ENCODE measurements around the gene ZNF583. TPM values are rescaled to one million over a fixed set of nuclear protein-coding genes. Genes with fewer than 3 reads are reported as not detected.

ZNF583 gene
- total and polyA plus RNA-seq, 2 of the 8 experiments (the other 6 are each of a cell fraction or from before 2014, with no cell fraction given): 0.48 to 2.8 TPM

DNA sequence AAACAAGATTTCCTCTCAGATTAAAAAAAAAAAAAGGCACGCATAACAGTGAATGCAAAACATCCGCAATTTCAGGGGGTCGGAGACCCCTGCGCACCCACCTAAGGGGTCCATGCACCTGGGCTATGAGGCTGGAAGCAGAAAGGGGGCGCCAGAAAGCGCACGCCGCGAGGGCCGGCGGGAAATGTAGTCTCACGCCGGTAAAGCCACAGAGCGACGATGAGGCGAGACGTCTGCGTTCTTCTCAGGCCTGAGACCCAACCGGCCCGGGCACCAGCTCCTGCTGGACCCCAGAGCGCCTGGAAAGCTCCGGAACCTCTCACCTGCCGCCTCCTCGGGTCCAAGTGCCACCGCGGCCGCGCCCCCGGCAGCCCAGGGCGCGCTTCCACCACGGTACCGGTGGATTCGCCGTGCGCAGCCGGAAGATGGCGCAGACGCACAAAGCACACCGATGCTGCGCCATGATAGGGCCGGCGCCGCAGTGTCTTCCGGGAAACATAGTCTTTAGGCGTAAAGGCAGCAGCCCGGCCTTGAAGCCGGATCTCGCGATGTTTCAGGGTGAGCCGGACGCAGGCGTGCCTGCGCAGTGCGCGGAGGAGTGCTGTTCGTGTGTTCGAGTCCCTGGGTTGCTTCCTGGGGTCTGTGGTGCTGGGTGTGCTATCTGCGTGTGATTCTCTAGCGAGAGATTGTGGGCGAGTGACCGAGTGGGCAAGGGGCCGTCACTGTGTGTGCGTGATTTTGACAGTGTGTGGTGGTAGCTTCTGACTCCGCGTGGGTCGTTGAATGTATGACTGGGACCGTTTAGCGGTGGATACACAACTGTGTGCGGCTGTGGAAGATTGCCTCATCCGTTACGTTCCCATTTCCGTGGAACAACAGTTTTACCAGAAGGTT is 10.8 kb upstream of the ZNF583 start, which contains the start of gene ZNF582 (continued):
- TF ChIP-seq POLR2AphosphoS5 (IDR thresholded peaks at IDR 0.05; ENCODE audit: low read depth, low read length) (peak; percentile 94), POLR2A (IDR thresholded peaks at IDR 0.05; ENCODE audit: control extremely low read depth in 1 of 2, low read depth in 2 of 2, low read length in 2 of 2) (peak; percentile 84 to 98), TAF1 (IDR thresholded peaks at IDR 0.05; ENCODE audit: low read depth, low read length) (peak; percentile 92), CHD1 (IDR thresholded peaks at IDR 0.05; ENCODE audit: low read depth, low read length) (no peak), SUZ12 (IDR thresholded peaks at IDR 0.05; ENCODE audit: low read length) (no peak), SIX5 (IDR thresholded peaks at IDR 0.05; ENCODE audit: low read depth, low read length) (peak; percentile 87), BCL11A (IDR thresholded peaks at IDR 0.05; ENCODE audit: low read depth in 2 of 2, low read length in 2 of 2) (no peak), GABPA (IDR thresholded peaks at IDR 0.05; ENCODE audit: borderline replicate concordance, insufficient read depth, low read length) (0 out of 2 replicates have a peak, but pooled peaks have one; percentile 24), CHD2 (IDR thresholded peaks at IDR 0.05; ENCODE audit: low read length) (peak; percentile 99), NRF1 (IDR thresholded peaks at IDR 0.05; ENCODE audit: low read depth, low read length) (peak; percentile 50), TAF7 (optimal IDR thresholded peaks at IDR 0.05; ENCODE audit: borderline replicate concordance, low read depth, low read length) (peak; percentile 68), TCF12 (IDR thresholded peaks at IDR 0.05; ENCODE audit: low read depth, low read length) (0 out of 2 replicates have a peak, but pooled peaks have one; percentile 54), SP1 (IDR thresholded peaks at IDR 0.05; ENCODE audit: low read depth, low read length) (no peak), SAP30 (IDR thresholded peaks at IDR 0.05; ENCODE audit: insufficient read depth, insufficient replicate concordance, low read length) (peak; percentile 44), SP4 (IDR thresholded peaks at IDR 0.05; ENCODE audit: low read length) (no peak), CEBPB (IDR thresholded peaks at IDR 0.05; ENCODE audit: low read depth, low read length) (0 out of 2 replicates have a peak, but pooled peaks have one; percentile 49)
- TF ChIP-seq, protein P1, sequence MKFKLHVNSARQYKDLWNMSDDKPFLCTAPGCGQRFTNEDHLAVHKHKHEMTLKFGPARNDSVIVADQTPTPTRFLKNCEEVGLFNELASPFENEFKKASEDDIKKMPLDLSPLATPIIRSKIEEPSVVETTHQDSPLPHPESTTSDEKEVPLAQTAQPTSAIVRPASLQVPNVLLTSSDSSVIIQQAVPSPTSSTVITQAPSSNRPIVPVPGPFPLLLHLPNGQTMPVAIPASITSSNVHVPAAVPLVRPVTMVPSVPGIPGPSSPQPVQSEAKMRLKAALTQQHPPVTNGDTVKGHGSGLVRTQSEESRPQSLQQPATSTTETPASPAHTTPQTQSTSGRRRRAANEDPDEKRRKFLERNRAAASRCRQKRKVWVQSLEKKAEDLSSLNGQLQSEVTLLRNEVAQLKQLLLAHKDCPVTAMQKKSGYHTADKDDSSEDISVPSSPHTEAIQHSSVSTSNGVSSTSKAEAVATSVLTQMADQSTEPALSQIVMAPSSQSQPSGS (IDR thresholded peaks at IDR 0.05; ENCODE audit: low read length): 0 out of 2 replicates have a peak, but pooled peaks have one; percentile 62
- TF ChIP-seq, protein P2, sequence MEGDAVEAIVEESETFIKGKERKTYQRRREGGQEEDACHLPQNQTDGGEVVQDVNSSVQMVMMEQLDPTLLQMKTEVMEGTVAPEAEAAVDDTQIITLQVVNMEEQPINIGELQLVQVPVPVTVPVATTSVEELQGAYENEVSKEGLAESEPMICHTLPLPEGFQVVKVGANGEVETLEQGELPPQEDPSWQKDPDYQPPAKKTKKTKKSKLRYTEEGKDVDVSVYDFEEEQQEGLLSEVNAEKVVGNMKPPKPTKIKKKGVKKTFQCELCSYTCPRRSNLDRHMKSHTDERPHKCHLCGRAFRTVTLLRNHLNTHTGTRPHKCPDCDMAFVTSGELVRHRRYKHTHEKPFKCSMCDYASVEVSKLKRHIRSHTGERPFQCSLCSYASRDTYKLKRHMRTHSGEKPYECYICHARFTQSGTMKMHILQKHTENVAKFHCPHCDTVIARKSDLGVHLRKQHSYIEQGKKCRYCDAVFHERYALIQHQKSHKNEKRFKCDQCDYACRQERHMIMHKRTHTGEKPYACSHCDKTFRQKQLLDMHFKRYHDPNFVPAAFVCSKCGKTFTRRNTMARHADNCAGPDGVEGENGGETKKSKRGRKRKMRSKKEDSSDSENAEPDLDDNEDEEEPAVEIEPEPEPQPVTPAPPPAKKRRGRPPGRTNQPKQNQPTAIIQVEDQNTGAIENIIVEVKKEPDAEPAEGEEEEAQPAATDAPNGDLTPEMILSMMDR (IDR thresholded peaks at IDR 0.05; ENCODE audit: control extremely low read depth in 1 of 3, insufficient read depth in 1 of 3, low read depth in 1 of 3, low read length in 3 of 3): peak; percentile 74 to 90 (median 81)
- TF ChIP-seq, protein P3, sequence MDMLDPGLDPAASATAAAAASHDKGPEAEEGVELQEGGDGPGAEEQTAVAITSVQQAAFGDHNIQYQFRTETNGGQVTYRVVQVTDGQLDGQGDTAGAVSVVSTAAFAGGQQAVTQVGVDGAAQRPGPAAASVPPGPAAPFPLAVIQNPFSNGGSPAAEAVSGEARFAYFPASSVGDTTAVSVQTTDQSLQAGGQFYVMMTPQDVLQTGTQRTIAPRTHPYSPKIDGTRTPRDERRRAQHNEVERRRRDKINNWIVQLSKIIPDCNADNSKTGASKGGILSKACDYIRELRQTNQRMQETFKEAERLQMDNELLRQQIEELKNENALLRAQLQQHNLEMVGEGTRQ (IDR thresholded peaks at IDR 0.05; ENCODE audit: low read length): no peak

All from H1 (cell line).